ENCODE measurements around the gene KCNJ14. TPM values are rescaled to one million over a fixed set of nuclear protein-coding genes. Genes with fewer than 3 reads are reported as not detected.
"Not testable (repeated sequence)": the region's sequence is repeated elsewhere in the genome, so short reads cannot be mapped to it uniquely, and the experiment has no call there.

Gene KCNJ14
- polyA plus RNA-seq, 3 donors, result 0.09 to 0.56 TPM; not detected in 1

DNA sequence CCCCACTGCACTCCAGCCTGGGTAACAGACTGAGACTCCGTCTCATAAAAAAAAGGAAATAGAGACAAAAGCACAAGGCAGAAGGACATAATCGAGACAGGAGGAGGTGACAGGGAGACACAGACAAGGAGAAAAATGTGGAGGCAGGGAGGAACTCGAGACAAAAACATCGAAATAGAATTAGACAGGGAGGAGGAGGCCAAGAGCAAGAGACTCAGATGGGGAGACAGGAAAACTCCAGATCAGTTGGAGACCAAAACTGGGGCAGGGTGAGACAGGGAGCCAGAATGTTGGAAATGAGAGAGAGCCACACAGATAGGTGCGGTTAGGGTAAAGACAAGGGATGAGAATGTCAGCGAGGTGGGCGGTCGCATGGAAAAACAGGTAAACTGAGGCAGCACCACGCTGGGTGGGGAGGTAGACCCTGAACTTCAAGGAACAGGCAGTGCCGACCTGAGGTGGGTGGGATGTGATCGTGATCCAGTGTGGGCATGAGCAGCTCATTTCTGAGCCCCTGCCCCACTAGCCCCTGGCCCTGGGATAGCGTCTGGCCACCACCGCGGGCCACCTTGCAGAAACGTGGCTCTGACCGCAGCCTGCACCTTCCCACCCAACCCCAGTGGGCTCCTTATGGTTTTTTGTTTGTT lies 29.0 kb downstream of the KCNJ14 start:
- H3K27ac ChIP-seq (ENCODE audit: low read depth in 1 of 2, low read length in 2 of 2), result no peak overlapping the region
- Mint-ChIP-seq H3K4me3 (peak overlapping the region in 1 of 2 donors; percentile 59), H3K27me3 (ENCODE audit: low read depth in 3 of 3) (peaks cover 9 to 31% (median 24%) of the 10 kb centered on the region in 3 donors), H3K36me3 (peaks cover 3% of the 10 kb centered on the region in 2 donors), H3K27ac (no peak overlapping the region), H3K4me1 (peaks cover 17% of the 10 kb centered on the region), H3K9me3 (peaks cover 0 to 3% (median 0%) of the 10 kb centered on the region in 7 donors)
- H3K36me3 ChIP-seq (replicated peaks in 1 of 2; ENCODE audit: control insufficient read depth in 1 of 2, insufficient read depth in 2 of 2, low read length in 2 of 2), result no peaks in the 10 kb centered on the region
- intact Hi-C loops (cut with micrococcal nuclease), result no loop called here
- no peaks in the 10 kb centered on the region for H3K9me3 ChIP-seq (replicated peaks in 1 of 2; ENCODE audit: control insufficient read depth in 1 of 2, insufficient read depth in 1 of 2, low read length in 2 of 2)
- no peak overlapping the region for H3K9ac ChIP-seq (ENCODE audit: insufficient read depth, low read length, poor library complexity, severe bottlenecking)
- no peak overlapping the region for H2AFZ ChIP-seq (ENCODE audit: insufficient read depth, low read depth, low read length, poor library complexity, severe bottlenecking)
- 89% methylated on average over 6 of the region's 16 CpGs for WGBS (ENCODE audit: insufficient coverage)
- H3K4me1 ChIP-seq (ENCODE audit: control insufficient read depth in 1 of 2, insufficient read depth in 2 of 2, low read length in 2 of 2), result peaks cover 15 to 17% of the 10 kb centered on the region in 2 donors
- TF ChIP-seq, protein P1, sequence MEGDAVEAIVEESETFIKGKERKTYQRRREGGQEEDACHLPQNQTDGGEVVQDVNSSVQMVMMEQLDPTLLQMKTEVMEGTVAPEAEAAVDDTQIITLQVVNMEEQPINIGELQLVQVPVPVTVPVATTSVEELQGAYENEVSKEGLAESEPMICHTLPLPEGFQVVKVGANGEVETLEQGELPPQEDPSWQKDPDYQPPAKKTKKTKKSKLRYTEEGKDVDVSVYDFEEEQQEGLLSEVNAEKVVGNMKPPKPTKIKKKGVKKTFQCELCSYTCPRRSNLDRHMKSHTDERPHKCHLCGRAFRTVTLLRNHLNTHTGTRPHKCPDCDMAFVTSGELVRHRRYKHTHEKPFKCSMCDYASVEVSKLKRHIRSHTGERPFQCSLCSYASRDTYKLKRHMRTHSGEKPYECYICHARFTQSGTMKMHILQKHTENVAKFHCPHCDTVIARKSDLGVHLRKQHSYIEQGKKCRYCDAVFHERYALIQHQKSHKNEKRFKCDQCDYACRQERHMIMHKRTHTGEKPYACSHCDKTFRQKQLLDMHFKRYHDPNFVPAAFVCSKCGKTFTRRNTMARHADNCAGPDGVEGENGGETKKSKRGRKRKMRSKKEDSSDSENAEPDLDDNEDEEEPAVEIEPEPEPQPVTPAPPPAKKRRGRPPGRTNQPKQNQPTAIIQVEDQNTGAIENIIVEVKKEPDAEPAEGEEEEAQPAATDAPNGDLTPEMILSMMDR (IDR thresholded peaks at IDR 0.05), result no peak
- no peak overlapping the region for H3K4me3 ChIP-seq (replicated peaks in 1 of 3; ENCODE audit: low read depth in 2 of 3, low read length in 3 of 3)
- no peak for DNase-seq
- H3K79me2 ChIP-seq (ENCODE audit: insufficient read depth, low read length), result no peaks in the 10 kb centered on the region
- H3K27me3 ChIP-seq (ENCODE audit: control insufficient read depth in 2 of 2, insufficient read depth in 2 of 2, low read length in 2 of 2), result no peaks in the 10 kb centered on the region
- no peaks in the 10 kb centered on the region for H4K20me1 ChIP-seq (ENCODE audit: insufficient read depth, low read length)
- no peak overlapping the region for H3K4me2 ChIP-seq (replicated peaks; ENCODE audit: extremely low read depth, low read length, poor library complexity, severe bottlenecking)

DNA sequence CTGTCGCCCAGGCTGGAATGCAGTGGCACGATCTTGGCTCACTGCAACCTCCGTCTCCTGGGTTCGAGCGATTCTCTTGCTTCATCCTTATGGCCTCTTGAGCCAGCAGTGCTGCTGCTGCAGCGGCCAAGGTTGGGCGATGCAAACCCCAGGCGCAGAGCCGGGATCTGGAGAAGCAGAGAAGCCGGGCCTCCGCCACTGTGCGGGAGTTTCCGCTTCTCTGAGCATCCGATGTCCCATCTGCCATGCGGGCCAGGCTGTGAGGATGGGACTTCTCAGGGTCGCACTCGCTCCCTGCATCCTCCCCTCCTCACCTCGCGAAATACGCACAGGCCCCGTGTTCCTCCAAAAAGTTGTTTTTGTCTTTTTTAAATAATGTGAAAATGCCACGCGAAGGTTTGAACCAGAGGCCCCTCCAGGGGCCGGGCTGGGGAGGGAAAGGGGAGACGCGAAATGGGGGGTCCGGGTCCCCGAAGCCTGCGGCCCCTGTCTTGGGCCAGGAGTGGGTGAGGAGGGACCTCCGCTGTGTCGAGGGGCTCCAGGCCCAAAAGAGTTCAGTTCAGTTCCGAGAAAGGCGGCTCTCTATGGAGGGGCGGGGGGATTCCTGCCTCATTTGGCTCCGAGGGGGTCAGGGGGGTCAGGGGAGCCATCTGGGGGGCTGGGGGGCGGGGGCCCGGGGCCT lies 29.7 kb downstream of the KCNJ14 start:
- Histone ChIP-seq H4K20me1 (ENCODE audit: insufficient read depth, low read length) (no peaks in the 10 kb centered on the region), H3K4me3 (replicated peaks in 1 of 3; ENCODE audit: low read depth in 2 of 3, low read length in 3 of 3) (no peak overlapping the region), H3K27ac (ENCODE audit: low read depth in 1 of 2, low read length in 2 of 2) (no peak overlapping the region), H3K9ac (ENCODE audit: insufficient read depth, low read length, poor library complexity, severe bottlenecking) (no peak overlapping the region), H3K27me3 (ENCODE audit: control insufficient read depth in 2 of 2, insufficient read depth in 2 of 2, low read length in 2 of 2) (peaks cover 0 to 3% of the 10 kb centered on the region in 2 donors), H3K79me2 (ENCODE audit: insufficient read depth, low read length) (no peaks in the 10 kb centered on the region), H3K36me3 (replicated peaks in 1 of 2; ENCODE audit: control insufficient read depth in 1 of 2, insufficient read depth in 2 of 2, low read length in 2 of 2) (no peaks in the 10 kb centered on the region), H2AFZ (ENCODE audit: insufficient read depth, low read depth, low read length, poor library complexity, severe bottlenecking) (no peak overlapping the region), H3K9me3 (replicated peaks in 1 of 2; ENCODE audit: control insufficient read depth in 1 of 2, insufficient read depth in 1 of 2, low read length in 2 of 2) (no peaks in the 10 kb centered on the region), H3K4me1 (ENCODE audit: control insufficient read depth in 1 of 2, insufficient read depth in 2 of 2, low read length in 2 of 2) (peaks cover 13 to 15% of the 10 kb centered on the region in 2 donors), H3K4me2 (replicated peaks; ENCODE audit: extremely low read depth, low read length, poor library complexity, severe bottlenecking) (no peak overlapping the region)
- WGBS (ENCODE audit: insufficient coverage), result 96% methylated on average over 17 of the region's 37 CpGs
- H3K36me3 Mint-ChIP-seq, result no peaks in the 10 kb centered on the region
- H3K4me1 Mint-ChIP-seq, result peaks cover 11% of the 10 kb centered on the region
- DNase-seq, result no peak
- peaks cover 12 to 29% (median 26%) of the 10 kb centered on the region in 3 donors for H3K27me3 Mint-ChIP-seq (ENCODE audit: low read depth in 3 of 3)
- H3K9me3 Mint-ChIP-seq, result peaks cover 0 to 4% (median 0%) of the 10 kb centered on the region in 7 donors
- TF ChIP-seq, protein P1 (IDR thresholded peaks at IDR 0.05), result no peak
- no peak overlapping the region for H3K27ac Mint-ChIP-seq
- intact Hi-C loops (cut with micrococcal nuclease), result no loop called here
- H3K4me3 Mint-ChIP-seq, result no peak overlapping the region

DNA sequence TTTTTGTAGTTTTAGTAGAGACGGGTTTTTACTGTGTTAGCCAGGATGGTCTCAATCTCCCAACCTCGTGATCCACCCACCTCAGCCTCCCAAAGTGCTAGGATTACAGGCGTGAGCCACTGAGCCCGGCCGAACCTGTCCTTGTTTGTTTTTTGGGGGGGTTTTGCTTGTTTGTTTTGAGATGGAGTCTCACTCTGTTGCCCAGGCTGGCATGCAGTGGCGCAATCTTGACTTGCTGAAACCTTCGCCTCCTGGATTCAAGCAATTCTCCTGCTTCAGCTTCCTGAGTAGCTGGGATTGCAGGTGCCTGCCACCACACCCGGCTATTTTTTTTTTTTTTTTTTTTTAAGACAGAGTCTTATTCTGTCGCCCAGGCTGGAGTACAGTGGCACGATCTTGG lies 31.3 kb downstream of the KCNJ14 start:
- intact Hi-C loops (cut with micrococcal nuclease); H3K4me1 Mint-ChIP-seq: not testable (repeated sequence)

More for the DNA sequence above, 31.3 kb downstream of the KCNJ14 start:
- not testable (repeated sequence) for H3K9me3 ChIP-seq (replicated peaks in 1 of 2; ENCODE audit: control insufficient read depth in 1 of 2, insufficient read depth in 1 of 2, low read length in 2 of 2); H3K79me2 ChIP-seq (ENCODE audit: insufficient read depth, low read length); H3K9ac ChIP-seq (ENCODE audit: insufficient read depth, low read length, poor library complexity, severe bottlenecking); H3K36me3 ChIP-seq (replicated peaks in 1 of 2; ENCODE audit: control insufficient read depth in 1 of 2, insufficient read depth in 2 of 2, low read length in 2 of 2); DNase-seq; H4K20me1 ChIP-seq (ENCODE audit: insufficient read depth, low read length); H3K27ac Mint-ChIP-seq; H3K4me3 ChIP-seq (replicated peaks in 1 of 3; ENCODE audit: low read depth in 2 of 3, low read length in 3 of 3); H3K4me3 Mint-ChIP-seq; H3K27ac ChIP-seq (ENCODE audit: low read depth in 1 of 2, low read length in 2 of 2); H2AFZ ChIP-seq (ENCODE audit: insufficient read depth, low read depth, low read length, poor library complexity, severe bottlenecking); H3K36me3 Mint-ChIP-seq; H3K4me2 ChIP-seq (replicated peaks; ENCODE audit: extremely low read depth, low read length, poor library complexity, severe bottlenecking)
- Mint-ChIP-seq H3K27me3 (ENCODE audit: low read depth in 3 of 3) (peaks cover 25 to 35% (median 31%) of the 10 kb centered on the region in 3 donors), H3K9me3 (peaks cover 0 to 15% (median 7%) of the 10 kb centered on the region in 7 donors)
- H3K27me3 ChIP-seq (ENCODE audit: control insufficient read depth in 2 of 2, insufficient read depth in 2 of 2, low read length in 2 of 2), result peaks cover 6 to 18% of the 10 kb centered on the region in 2 donors
- peaks cover 10 to 12% of the 10 kb centered on the region in 2 donors for H3K4me1 ChIP-seq (ENCODE audit: control insufficient read depth in 1 of 2, insufficient read depth in 2 of 2, low read length in 2 of 2)
- WGBS (ENCODE audit: insufficient coverage), result no CpG with 5 or more reads among the region's 10 CpGs
